ENCODE data around the gene NUP50. TPM values are rescaled to one million over a fixed set of nuclear protein-coding genes. Genes with fewer than 3 reads are reported as not detected.

The NUP50 gene
- total and polyA plus RNA-seq, 2 donors (not counting 1 experiment from before 2014, with no cell fraction given), result 9.1 to 105 TPM

- TF ChIP-seq CTCF (IDR thresholded peaks at IDR 0.05), result no peak
- no peak for TF ChIP-seq EZH2 (IDR thresholded peaks at IDR 0.05; ENCODE audit: borderline replicate concordance, insufficient read depth, low read depth, low read length, poor library complexity, severe bottlenecking)
- H2AFZ ChIP-seq (ENCODE audit: insufficient read depth, low read depth, low read length, poor library complexity, severe bottlenecking), result no peak overlapping the region
- no peak overlapping the region for H3K4me3 ChIP-seq (ENCODE audit: control extremely low read depth in 1 of 5, extremely low read depth in 1 of 5, insufficient read depth in 1 of 5, low read depth in 2 of 5, low read length in 4 of 5)
- CTCF ChIA-PET, result no interaction called here
- H3K79me2 ChIP-seq (ENCODE audit: control insufficient read depth, insufficient read depth, low read length), result peaks cover 68% of the 10 kb centered on the region
- WGBS (ENCODE audit: insufficient coverage), result 65% methylated on average over 17 of the region's 17 CpGs
- H3K4me2 ChIP-seq (replicated peaks; ENCODE audit: low read depth, low read length, poor library complexity, severe bottlenecking), result no peak overlapping the region
- H3K27me3 ChIP-seq (replicated peaks in 1 of 4; ENCODE audit: control extremely low read depth in 1 of 4, control insufficient read depth in 3 of 4, insufficient read depth in 4 of 4, low read length in 3 of 4), result no peaks in the 10 kb centered on the region
- peaks cover 0 to 7% of the 10 kb centered on the region in 2 experiments for H3K36me3 ChIP-seq (replicated peaks in 1 of 2; ENCODE audit: control extremely low read depth in 1 of 2, control insufficient read depth in 1 of 2, extremely low read depth in 1 of 2, insufficient read depth in 2 of 2, low read length in 1 of 2)
- Mint-ChIP-seq H3K27me3 (no peaks in the 10 kb centered on the region), H3K4me3 (no peak overlapping the region), H3K4me1 (peaks cover 51% of the 10 kb centered on the region), H3K9me3 (ENCODE audit: insufficient read depth) (no peaks in the 10 kb centered on the region), H3K27ac (peak overlapping the region; percentile 70)
- DNase-seq, result no peak
- H4K20me1 ChIP-seq (ENCODE audit: control insufficient read depth, insufficient read depth, low read length, poor library complexity, severe bottlenecking), result peaks cover 7% of the 10 kb centered on the region
- H3K27ac ChIP-seq (ENCODE audit: low read length in 2 of 2), result no peak overlapping the region
- intact Hi-C loops (cut with micrococcal nuclease), result no loop called here
- ATAC-seq (ENCODE audit: low read depth), result no peak
- no peak overlapping the region for H3K9ac ChIP-seq (ENCODE audit: low read length)
- H3K9me3 ChIP-seq (ENCODE audit: control extremely low read depth in 1 of 3, control insufficient read depth in 2 of 3, insufficient read depth in 1 of 3, low read length in 2 of 3), result no peaks in the 10 kb centered on the region
- POLR2A ChIA-PET, result interaction anchor here (0.6 kb wide), 1 partner anchor 54 kb away, joined by 3 read pairs; no protein-coding TSS in a partner anchor
- H3K4me1 ChIP-seq (ENCODE audit: control insufficient read depth in 2 of 2, insufficient read depth in 2 of 2, low read length in 2 of 2), result peaks cover 10 to 23% of the 10 kb centered on the region in 2 donors
These were observed 62.9 kb downstream of the NUP50 start for GRCh38 chr22:45226503-45227186.

GRCh38 chr22:45227645-45228400, 64.1 kb downstream of the NUP50 start:
- Mint-ChIP-seq H3K27me3 (no peaks in the 10 kb centered on the region), H3K4me3 (no peak overlapping the region), H3K9me3 (ENCODE audit: insufficient read depth) (no peaks in the 10 kb centered on the region), H3K4me1 (peaks cover 52% of the 10 kb centered on the region), H3K27ac (no peak overlapping the region)
- Histone ChIP-seq H3K4me1 (ENCODE audit: control insufficient read depth in 2 of 2, insufficient read depth in 2 of 2, low read length in 2 of 2) (peaks cover 6 to 16% of the 10 kb centered on the region in 2 donors), H3K27me3 (replicated peaks in 1 of 4; ENCODE audit: control extremely low read depth in 1 of 4, control insufficient read depth in 3 of 4, insufficient read depth in 4 of 4, low read length in 3 of 4) (no peaks in the 10 kb centered on the region), H2AFZ (ENCODE audit: insufficient read depth, low read depth, low read length, poor library complexity, severe bottlenecking) (no peak overlapping the region), H3K4me2 (replicated peaks; ENCODE audit: low read depth, low read length, poor library complexity, severe bottlenecking) (no peak overlapping the region), H4K20me1 (ENCODE audit: control insufficient read depth, insufficient read depth, low read length, poor library complexity, severe bottlenecking) (peaks cover 7% of the 10 kb centered on the region), H3K36me3 (replicated peaks in 1 of 2; ENCODE audit: control extremely low read depth in 1 of 2, control insufficient read depth in 1 of 2, extremely low read depth in 1 of 2, insufficient read depth in 2 of 2, low read length in 1 of 2) (peaks cover 2 to 7% of the 10 kb centered on the region in 2 experiments), H3K9me3 (ENCODE audit: control extremely low read depth in 1 of 3, control insufficient read depth in 2 of 3, insufficient read depth in 1 of 3, low read length in 2 of 3) (no peaks in the 10 kb centered on the region), H3K9ac (ENCODE audit: low read length) (no peak overlapping the region), H3K79me2 (ENCODE audit: control insufficient read depth, insufficient read depth, low read length) (peaks cover 76% of the 10 kb centered on the region), H3K4me3 (ENCODE audit: control extremely low read depth in 1 of 5, extremely low read depth in 1 of 5, insufficient read depth in 1 of 5, low read depth in 2 of 5, low read length in 4 of 5) (no peak overlapping the region), H3K27ac (ENCODE audit: low read length in 2 of 2) (no peak overlapping the region)
- intact Hi-C loops (cut with micrococcal nuclease), result no loop called here
- no peak for TF ChIP-seq CTCF (IDR thresholded peaks at IDR 0.05)
- TF ChIP-seq EZH2 (IDR thresholded peaks at IDR 0.05; ENCODE audit: borderline replicate concordance, insufficient read depth, low read depth, low read length, poor library complexity, severe bottlenecking), result no peak
- 95% methylated on average over 13 of the region's 16 CpGs for WGBS (ENCODE audit: insufficient coverage)
- DNase-seq (no peak), ATAC-seq (ENCODE audit: low read depth) (no peak)
- ChIA-PET CTCF (no interaction called here), POLR2A (no interaction called here)
